Trophoblast cell (in vitro differentiated cells and primary cell): ENCODE data around the gene FGGY.
A peak's percentile ranks its signal among the peaks of the same experiment; 100 is the strongest.

Experiments
- DNase-seq, 2 donors: peaks; one replicate each; pipeline ENCODE4 v3.0.0-alpha.2; 2016
- H2AFZ ChIP-seq: 2 replicates; pipeline ENCODE4 v1.6.1; 2013; ENCODE audit warnings: low read length, moderate library complexity, mild to moderate bottlenecking; ENCODE audit not compliant: insufficient read depth, poor library complexity
- H2AK5ac ChIP-seq: 2 replicates; pipeline ENCODE4 v1.6.1; 2013; ENCODE audit warnings: mild to moderate bottlenecking, low read length
- H2BK120ac ChIP-seq: 2 replicates; pipeline ENCODE4 v1.6.1; 2013; ENCODE audit warnings: low read length, mild to moderate bottlenecking, moderate library complexity; ENCODE audit not compliant: insufficient read depth, poor library complexity
- H2BK12ac ChIP-seq: 2 replicates; pipeline ENCODE4 v1.6.1; 2013; ENCODE audit warnings: mild to moderate bottlenecking, low read length, moderate library complexity
- H2BK5ac ChIP-seq: 2 replicates; pipeline ENCODE4 v1.6.1; 2013; ENCODE audit warnings: low read length, low read depth, moderate library complexity, mild to moderate bottlenecking; ENCODE audit not compliant: poor library complexity
- H3K14ac ChIP-seq: 2 replicates; pipeline ENCODE4 v1.6.1; 2013; ENCODE audit warnings: mild to moderate bottlenecking, low read length
- H3K18ac ChIP-seq: 2 replicates; pipeline ENCODE4 v1.6.1; 2013; ENCODE audit warnings: mild to moderate bottlenecking, low read length
- H3K23ac ChIP-seq: 2 replicates; pipeline ENCODE4 v1.6.1; 2013; ENCODE audit warnings: low read length
- H3K27ac ChIP-seq: 2 replicates; pipeline ENCODE4 v1.5.1; 2013; ENCODE audit warnings: low read depth, mild to moderate bottlenecking, inconsistent platforms, low read length, moderate library complexity
- H3K27me3 ChIP-seq: 2 replicates; pipeline ENCODE4 v1.6.1; 2013; ENCODE audit warnings: inconsistent platforms, mild to moderate bottlenecking, low read length, moderate library complexity; ENCODE audit not compliant: insufficient read depth
- H3K36me3 ChIP-seq, 2 experiments: 1 replicate in 1 of 2; 2 replicates in 1 of 2; pipeline ENCODE4 v1.6.1; 2013; ENCODE audit warnings: low read length in 2 of 2, mild to moderate bottlenecking in 2 of 2, moderate library complexity in 1 of 2; ENCODE audit not compliant: insufficient read depth in 2 of 2, control insufficient read depth in 1 of 2
- H3K4ac ChIP-seq: 2 replicates; pipeline ENCODE4 v1.6.1; 2013; ENCODE audit warnings: low read depth, mild to moderate bottlenecking, low read length, moderate library complexity
- H3K4me1 ChIP-seq, 2 experiments: 1 replicate in 1 of 2; 2 replicates in 1 of 2; pipeline ENCODE4 v1.6.1; 2013; ENCODE audit warnings: low read length in 2 of 2, mild to moderate bottlenecking in 2 of 2, moderate library complexity in 1 of 2; ENCODE audit not compliant: insufficient read depth in 2 of 2, control insufficient read depth in 1 of 2
- H3K4me2 ChIP-seq: 2 replicates; pipeline ENCODE4 v1.6.1; 2013; ENCODE audit warnings: inconsistent platforms, mild to moderate bottlenecking, low read length, moderate library complexity
- H3K4me3 ChIP-seq: 2 replicates; pipeline ENCODE4 v1.5.1; 2013; ENCODE audit warnings: mild to moderate bottlenecking, low read depth, low read length, inconsistent platforms
- H3K79me1 ChIP-seq: one replicate; pipeline ENCODE4 v1.6.1; 2013; ENCODE audit warnings: low read length
- H3K79me2 ChIP-seq: 2 replicates; pipeline ENCODE4 v1.6.1; 2013; ENCODE audit warnings: low read length, mild to moderate bottlenecking; ENCODE audit not compliant: control insufficient read depth, insufficient read depth, poor library complexity
- H3K9ac ChIP-seq: 2 replicates; pipeline ENCODE4 v1.6.1; 2013; ENCODE audit warnings: mild to moderate bottlenecking, low read length
- H3K9me3 ChIP-seq: 2 replicates; pipeline ENCODE4 v1.6.1; 2013; ENCODE audit warnings: low read depth, mild to moderate bottlenecking, control low read depth, inconsistent platforms, low read length; ENCODE audit not compliant: insufficient read depth
- H4K12ac ChIP-seq: 2 replicates; pipeline ENCODE4 v1.6.1; 2013; ENCODE audit warnings: low read depth, mild to moderate bottlenecking, low read length, moderate library complexity
- H4K8ac ChIP-seq: 2 replicates; pipeline ENCODE4 v1.6.1; 2013; ENCODE audit warnings: low read depth, mild to moderate bottlenecking, low read length, moderate library complexity
- H4K91ac ChIP-seq: one replicate; pipeline ENCODE4 v1.6.1; 2013; ENCODE audit warnings: low read depth, mild to moderate bottlenecking, low read length, moderate library complexity
- WGBS: extraction: QIAGEN DNeasy Blood & Tissue Kit; methylation state at CpG from one replicate; pipeline ENCODE4 v1.1.7; 2013; ENCODE audit warnings: missing lambda C conversion rate; ENCODE audit not compliant: insufficient read length, insufficient coverage; ENCODE audit errors: extremely low coverage; 5-methylcytosine and 5-hydroxymethylcytosine counted together

The FGGY gene

GRCh38 chr1:59397139-59397858 is 100.4 kb downstream of the FGGY start:
- H2BK120ac ChIP-seq: peak overlapping the region; percentile 43
- no peak for DNase-seq
- no peaks in the 10 kb centered on the region for H3K36me3 ChIP-seq
- H3K79me2 ChIP-seq: no peaks in the 10 kb centered on the region
- peaks cover 4 to 9% of the 10 kb centered on the region in 2 experiments for H3K4me1 ChIP-seq
- H3K14ac ChIP-seq: peak overlapping the region; percentile 39
- no peak overlapping the region for H2BK5ac ChIP-seq
- WGBS: no CpG with 5 or more reads among the region's 7 CpGs
- H3K18ac ChIP-seq: no peak overlapping the region
- H2AFZ ChIP-seq: no peak overlapping the region
- H3K27ac ChIP-seq: peak overlapping the region; percentile 15
- peak overlapping the region; percentile 23 for H4K8ac ChIP-seq
- no peak overlapping the region for H3K9ac ChIP-seq
- H3K79me1 ChIP-seq: peaks cover 13% of the 10 kb centered on the region
- no peak overlapping the region for H3K4me2 ChIP-seq
- H3K9me3 ChIP-seq: no peaks in the 10 kb centered on the region
- no peak overlapping the region for H2AK5ac ChIP-seq
- peak overlapping the region; percentile 51 for H4K91ac ChIP-seq
- no peaks in the 10 kb centered on the region for H3K27me3 ChIP-seq
- H3K23ac ChIP-seq: no peak overlapping the region
- H3K4ac ChIP-seq: no peak overlapping the region
- no peak overlapping the region for H2BK12ac ChIP-seq
- H4K12ac ChIP-seq: no peak overlapping the region
- H3K4me3 ChIP-seq: no peak overlapping the region

GRCh38 chr1:59399642-59400041 is 102.7 kb downstream of the FGGY start:
- H3K27me3 ChIP-seq: no peaks in the 10 kb centered on the region
- H2BK120ac ChIP-seq: no peak overlapping the region
- H3K9ac ChIP-seq: no peak overlapping the region
- H2AK5ac ChIP-seq: no peak overlapping the region
- H3K4ac ChIP-seq: no peak overlapping the region
- no peaks in the 10 kb centered on the region for H3K36me3 ChIP-seq
- H4K8ac ChIP-seq: no peak overlapping the region
- H2AFZ ChIP-seq: no peak overlapping the region
- H2BK5ac ChIP-seq: no peak overlapping the region
- no peaks in the 10 kb centered on the region for H3K9me3 ChIP-seq
- no peaks in the 10 kb centered on the region for H3K79me2 ChIP-seq
- no peak overlapping the region for H2BK12ac ChIP-seq
- H3K79me1 ChIP-seq: peaks cover 14% of the 10 kb centered on the region
- H3K14ac ChIP-seq: no peak overlapping the region
- WGBS: no CpG with 5 or more reads among the region's 1 CpG
- no peak overlapping the region for H4K12ac ChIP-seq
- H4K91ac ChIP-seq: no peak overlapping the region
- H3K23ac ChIP-seq: no peak overlapping the region
- H3K4me3 ChIP-seq: no peak overlapping the region
- no peak for DNase-seq
- no peak overlapping the region for H3K27ac ChIP-seq
- H3K4me2 ChIP-seq: no peak overlapping the region
- peaks cover 12 to 16% of the 10 kb centered on the region in 2 experiments for H3K4me1 ChIP-seq
- no peak overlapping the region for H3K18ac ChIP-seq

- Histone ChIP-seq H3K4me1 (peaks cover 12 to 14% of the 10 kb centered on the region in 2 experiments), H2BK120ac (no peak overlapping the region)
Measured at GRCh38 chr1:59401581-59401980, 104.7 kb downstream of the FGGY start.

GRCh38 chr1:59404796-59405195 is 107.9 kb downstream of the FGGY start:
- Histone ChIP-seq H2BK120ac (no peak overlapping the region), H3K18ac (no peak overlapping the region), H2BK5ac (no peak overlapping the region), H3K4me3 (no peak overlapping the region), H3K79me1 (peaks cover 17% of the 10 kb centered on the region), H3K27me3 (no peaks in the 10 kb centered on the region), H3K23ac (no peak overlapping the region), H3K27ac (no peak overlapping the region), H3K9ac (no peak overlapping the region), H2AK5ac (no peak overlapping the region), H3K4me2 (no peak overlapping the region), H3K4ac (no peak overlapping the region), H4K8ac (no peak overlapping the region), H3K9me3 (no peaks in the 10 kb centered on the region), H4K91ac (peak overlapping the region; percentile 3), H3K4me1 (peaks cover 10 to 16% of the 10 kb centered on the region in 2 experiments), H3K36me3 (no peaks in the 10 kb centered on the region), H3K14ac (no peak overlapping the region), H2BK12ac (no peak overlapping the region), H3K79me2 (no peaks in the 10 kb centered on the region), H4K12ac (no peak overlapping the region), H2AFZ (no peak overlapping the region)
- WGBS: no CpG with 5 or more reads among the region's 8 CpGs
- no peak for DNase-seq

More at GRCh38 chr1:59401581-59401980, 104.7 kb downstream of the FGGY start:
- no peak overlapping the region for H3K23ac ChIP-seq
- H3K18ac ChIP-seq: no peak overlapping the region
- no peak overlapping the region for H2AFZ ChIP-seq
- no peaks in the 10 kb centered on the region for H3K36me3 ChIP-seq
- H3K27me3 ChIP-seq: no peaks in the 10 kb centered on the region
- no peak overlapping the region for H2AK5ac ChIP-seq
- no peak overlapping the region for H3K4me2 ChIP-seq
- H3K79me2 ChIP-seq: no peaks in the 10 kb centered on the region
- H3K4me3 ChIP-seq: no peak overlapping the region
- no peak overlapping the region for H3K27ac ChIP-seq
- H4K12ac ChIP-seq: no peak overlapping the region
- H2BK5ac ChIP-seq: no peak overlapping the region
- H4K91ac ChIP-seq: peak overlapping the region; percentile 2
- H2BK12ac ChIP-seq: no peak overlapping the region
- WGBS: no CpG with 5 or more reads among the region's 3 CpGs
- no peak overlapping the region for H3K4ac ChIP-seq
- H3K9me3 ChIP-seq: no peaks in the 10 kb centered on the region
- no peak overlapping the region for H3K9ac ChIP-seq
- no peak for DNase-seq
- H3K14ac ChIP-seq: no peak overlapping the region
- peaks cover 12% of the 10 kb centered on the region for H3K79me1 ChIP-seq
- no peak overlapping the region for H4K8ac ChIP-seq
